ENCODE results near the gene CDC42BPA.
"Not testable (repeated sequence)": the region's sequence is repeated elsewhere in the genome, so short reads cannot be mapped to it uniquely, and the experiment has no call there.

The CDC42BPA gene

GRCh38 chr1:227303662-227304061 lies 14.6 kb downstream of the CDC42BPA start:
- ATAC-seq (no peak), DNase-seq (no peak)
- Mint-ChIP-seq H3K9me3 (no peaks in the 10 kb centered on the region), H3K27ac (no peak overlapping the region), H3K27me3 (no peaks in the 10 kb centered on the region), H3K4me3 (no peak overlapping the region), H3K4me1 (no peaks in the 10 kb centered on the region)

- Mint-ChIP-seq H3K4me1 (no peaks in the 10 kb centered on the region), H3K27ac (no peak overlapping the region), H3K4me3 (no peak overlapping the region), H3K27me3 (peaks cover 8% of the 10 kb centered on the region), H3K9me3 (no peaks in the 10 kb centered on the region)
- ATAC-seq: no peak
- DNase-seq: no peak
Measured at GRCh38 chr1:227300682-227301081, 17.6 kb downstream of the CDC42BPA start.

GRCh38 chr1:227299688-227300087 lies 18.6 kb downstream of the CDC42BPA start:
- ATAC-seq (no peak), DNase-seq (no peak)
- Mint-ChIP-seq H3K4me3 (no peak overlapping the region), H3K9me3 (no peaks in the 10 kb centered on the region), H3K27ac (no peak overlapping the region), H3K27me3 (peaks cover 8% of the 10 kb centered on the region), H3K4me1 (no peaks in the 10 kb centered on the region)

GRCh38 chr1:227299241-227299627 lies 19.1 kb downstream of the CDC42BPA start:
- DNase-seq (no peak), ATAC-seq (no peak)
- Mint-ChIP-seq H3K27ac (no peak overlapping the region), H3K4me3 (no peak overlapping the region), H3K27me3 (peaks cover 8% of the 10 kb centered on the region), H3K9me3 (no peaks in the 10 kb centered on the region), H3K4me1 (no peaks in the 10 kb centered on the region)

GRCh38 chr1:227298512-227299240 lies 19.6 kb downstream of the CDC42BPA start:
- ATAC-seq: no peak
- H3K4me1 Mint-ChIP-seq: no peaks in the 10 kb centered on the region
- H3K9me3 Mint-ChIP-seq: no peaks in the 10 kb centered on the region
- no peak overlapping the region for H3K4me3 Mint-ChIP-seq
- no peak overlapping the region for H3K27ac Mint-ChIP-seq
- DNase-seq: no peak
- peaks cover 8% of the 10 kb centered on the region for H3K27me3 Mint-ChIP-seq

- Mint-ChIP-seq H3K4me3 (no peak overlapping the region), H3K4me1 (no peaks in the 10 kb centered on the region), H3K27ac (no peak overlapping the region), H3K9me3 (no peaks in the 10 kb centered on the region), H3K27me3 (peaks cover 8% of the 10 kb centered on the region)
- DNase-seq: no peak
- ATAC-seq: no peak
Measured at GRCh38 chr1:227297073-227297793, 21.1 kb downstream of the CDC42BPA start.

- no peak overlapping the region for H3K4me3 Mint-ChIP-seq
- no peaks in the 10 kb centered on the region for H3K4me1 Mint-ChIP-seq
- ATAC-seq (no peak), DNase-seq (no peak)
- H3K27me3 Mint-ChIP-seq: peaks cover 8% of the 10 kb centered on the region
- no peak overlapping the region for H3K27ac Mint-ChIP-seq
- H3K9me3 Mint-ChIP-seq: no peaks in the 10 kb centered on the region
Measured at GRCh38 chr1:227295609-227296008, 22.7 kb downstream of the CDC42BPA start.

GRCh38 chr1:227285745-227286144 lies 32.5 kb downstream of the CDC42BPA start:
- H3K4me3 Mint-ChIP-seq: no peak overlapping the region
- no peaks in the 10 kb centered on the region for H3K4me1 Mint-ChIP-seq
- no peak for ATAC-seq
- no peak for DNase-seq
- H3K27me3 Mint-ChIP-seq: no peaks in the 10 kb centered on the region
- H3K27ac Mint-ChIP-seq: no peak overlapping the region
- H3K9me3 Mint-ChIP-seq: peaks cover 12 to 17% of the 10 kb centered on the region in 2 donors

- DNase-seq (no peak), ATAC-seq (no peak)
- Mint-ChIP-seq H3K27me3 (no peaks in the 10 kb centered on the region), H3K9me3 (peaks cover 10 to 11% of the 10 kb centered on the region in 2 donors), H3K4me3 (no peak overlapping the region), H3K4me1 (no peaks in the 10 kb centered on the region), H3K27ac (no peak overlapping the region)
Measured at GRCh38 chr1:227281371-227281770, 36.9 kb downstream of the CDC42BPA start.

GRCh38 chr1:227280836-227281235 lies 37.5 kb downstream of the CDC42BPA start:
- DNase-seq (no peak), ATAC-seq (no peak)
- no peaks in the 10 kb centered on the region for H3K27me3 Mint-ChIP-seq
- no peak overlapping the region for H3K4me3 Mint-ChIP-seq
- H3K9me3 Mint-ChIP-seq: peaks cover 5 to 6% of the 10 kb centered on the region in 2 donors
- no peak overlapping the region for H3K27ac Mint-ChIP-seq
- no peaks in the 10 kb centered on the region for H3K4me1 Mint-ChIP-seq

- H3K4me1 Mint-ChIP-seq, H3K27me3 Mint-ChIP-seq: not testable (repeated sequence)
- ATAC-seq: peak; percentile 64
Measured at GRCh38 chr1:227276156-227276693, 42.1 kb downstream of the CDC42BPA start.

GRCh38 chr1:227273557-227273956 lies 44.7 kb downstream of the CDC42BPA start:
- Mint-ChIP-seq H3K27ac (no peak overlapping the region), H3K9me3 (no peaks in the 10 kb centered on the region), H3K4me1 (no peaks in the 10 kb centered on the region), H3K4me3 (no peak overlapping the region), H3K27me3 (no peaks in the 10 kb centered on the region)
- ATAC-seq (no peak), DNase-seq (no peak)

More at GRCh38 chr1:227276156-227276693, 42.1 kb downstream of the CDC42BPA start:
- not testable (repeated sequence) for H3K4me3 Mint-ChIP-seq, H3K27ac Mint-ChIP-seq, H3K9me3 Mint-ChIP-seq, DNase-seq

- Mint-ChIP-seq H3K4me3 (no peak overlapping the region), H3K4me1 (no peaks in the 10 kb centered on the region), H3K27ac (no peak overlapping the region), H3K27me3 (peaks cover 5% of the 10 kb centered on the region), H3K9me3 (no peaks in the 10 kb centered on the region)
- DNase-seq (no peak), ATAC-seq (no peak)
Measured at GRCh38 chr1:227272428-227272827, 45.9 kb downstream of the CDC42BPA start.

GRCh38 chr1:227270554-227270953 lies 47.7 kb downstream of the CDC42BPA start:
- DNase-seq (no peak), ATAC-seq (no peak)
- H3K4me1 Mint-ChIP-seq: no peaks in the 10 kb centered on the region
- H3K27ac Mint-ChIP-seq: no peak overlapping the region
- no peaks in the 10 kb centered on the region for H3K9me3 Mint-ChIP-seq
- peaks cover 16% of the 10 kb centered on the region for H3K27me3 Mint-ChIP-seq
- H3K4me3 Mint-ChIP-seq: no peak overlapping the region

GRCh38 chr1:227268943-227269342 lies 49.3 kb downstream of the CDC42BPA start:
- no peak for ATAC-seq
- Mint-ChIP-seq H3K9me3 (no peaks in the 10 kb centered on the region), H3K27ac (no peak overlapping the region), H3K4me1 (no peaks in the 10 kb centered on the region), H3K4me3 (no peak overlapping the region), H3K27me3 (peaks cover 23% of the 10 kb centered on the region)
- DNase-seq: no peak

- ATAC-seq: no peak
- Mint-ChIP-seq H3K9me3 (no peaks in the 10 kb centered on the region), H3K27me3 (peaks cover 30% of the 10 kb centered on the region), H3K4me1 (no peaks in the 10 kb centered on the region), H3K27ac (no peak overlapping the region), H3K4me3 (no peak overlapping the region)
- DNase-seq: no peak
Measured at GRCh38 chr1:227265891-227266290, 52.4 kb downstream of the CDC42BPA start.

Measured in stimulated activated naive CD8-positive, alpha-beta T cell treated with anti-CD3 and anti-CD28 coated beads, Interleukin-15, amount 100 ng/mL, for 72 hours (primary cell).